ENCODE measurements around the gene C20orf141.

The C20orf141 gene

DNA sequence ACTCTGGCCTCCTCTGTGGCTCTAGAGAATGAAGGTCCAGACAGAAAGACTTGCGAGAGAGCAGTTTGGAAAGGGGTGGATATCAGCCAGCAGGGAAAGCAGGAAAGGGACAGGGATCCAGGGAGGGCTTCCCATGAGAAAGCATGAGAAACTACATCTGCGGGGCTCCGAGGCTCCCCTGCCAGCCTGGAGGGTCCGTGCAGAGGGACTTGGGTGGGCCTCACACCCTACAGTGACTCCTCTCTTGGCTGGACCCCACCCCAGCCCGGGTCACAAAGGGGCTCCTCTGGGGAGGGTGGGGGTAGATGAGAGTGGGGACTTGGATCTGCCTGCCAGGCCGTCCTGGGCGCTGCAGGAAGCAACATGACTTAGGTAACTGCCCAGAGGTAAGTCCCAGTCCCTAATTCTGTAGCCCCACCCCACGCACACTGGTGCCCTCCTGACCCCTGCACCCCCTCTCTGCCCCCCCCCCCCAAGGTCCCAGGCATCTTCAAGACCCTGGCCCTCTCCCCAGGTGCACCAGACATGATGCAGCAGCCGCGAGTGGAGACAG is 1.3 kb downstream of the C20orf141 start, which contains the start of gene TMEM239:
Gene TMEM239 (plus strand): TSS at position 335 of the 553 bp plus-strand sequence. CDS start 191 bp downstream, at position 526.
- H3K36me3 ChIP-seq (ENCODE audit: control insufficient read depth, low read length) = no peaks in the 10 kb centered on the region
- no peaks in the 10 kb centered on the region for H3F3A ChIP-seq (ENCODE audit: control insufficient read depth, insufficient read depth)
- no peaks in the 10 kb centered on the region for H3K27me3 ChIP-seq (ENCODE audit: control insufficient read depth, low read length)
- H3K79me2 ChIP-seq (ENCODE audit: control insufficient read depth, low read length) = no peaks in the 10 kb centered on the region
- H3K4me3 ChIP-seq (ENCODE audit: low read length) = no peak within 1 kb of the TSS
- H3K4me1 ChIP-seq (ENCODE audit: control insufficient read depth, low read length) = no peaks in the 10 kb centered on the region
- no peaks in the 10 kb centered on the region for H3K9me3 ChIP-seq (ENCODE audit: control insufficient read depth, insufficient read depth, low read length)
- no peak within 1 kb of the TSS for H3K4me2 ChIP-seq (ENCODE audit: low read length)
- H3K9me2 ChIP-seq (replicated peaks; ENCODE audit: control insufficient read depth, low read length) = no peaks in the 10 kb centered on the region
- no peak within 1 kb of the TSS for H3K27ac ChIP-seq (ENCODE audit: low read depth, low read length)
- H4K20me1 ChIP-seq (ENCODE audit: control insufficient read depth, insufficient read depth, low read depth, low read length) = no peaks in the 10 kb centered on the region
- TF ChIP-seq EZH2phosphoT487 (IDR thresholded peaks at IDR 0.05; ENCODE audit: borderline replicate concordance, low read length) (no peak), CTCF (IDR thresholded peaks at IDR 0.05; ENCODE audit: low read depth, low read length, poor library complexity, severe bottlenecking) (no peak)

- Histone ChIP-seq H3K27ac (ENCODE audit: low read depth, low read length) (no peak overlapping the region), H3K27me3 (ENCODE audit: control insufficient read depth, low read length) (no peaks in the 10 kb centered on the region), H3K36me3 (ENCODE audit: control insufficient read depth, low read length) (no peaks in the 10 kb centered on the region), H3K9me2 (replicated peaks; ENCODE audit: control insufficient read depth, low read length) (no peaks in the 10 kb centered on the region), H3K4me2 (ENCODE audit: low read length) (no peak overlapping the region), H4K20me1 (ENCODE audit: control insufficient read depth, insufficient read depth, low read depth, low read length) (no peaks in the 10 kb centered on the region), H3K79me2 (ENCODE audit: control insufficient read depth, low read length) (no peaks in the 10 kb centered on the region), H3K4me3 (ENCODE audit: low read length) (no peak overlapping the region), H3F3A (ENCODE audit: control insufficient read depth, insufficient read depth) (no peaks in the 10 kb centered on the region), H3K4me1 (ENCODE audit: control insufficient read depth, low read length) (no peaks in the 10 kb centered on the region), H3K9me3 (ENCODE audit: control insufficient read depth, insufficient read depth, low read length) (no peaks in the 10 kb centered on the region)
- no peak for TF ChIP-seq EZH2phosphoT487 (IDR thresholded peaks at IDR 0.05; ENCODE audit: borderline replicate concordance, low read length)
These were observed 2.0 kb downstream of the C20orf141 start for GRCh38 chr20:2816583-2817340.

DNA sequence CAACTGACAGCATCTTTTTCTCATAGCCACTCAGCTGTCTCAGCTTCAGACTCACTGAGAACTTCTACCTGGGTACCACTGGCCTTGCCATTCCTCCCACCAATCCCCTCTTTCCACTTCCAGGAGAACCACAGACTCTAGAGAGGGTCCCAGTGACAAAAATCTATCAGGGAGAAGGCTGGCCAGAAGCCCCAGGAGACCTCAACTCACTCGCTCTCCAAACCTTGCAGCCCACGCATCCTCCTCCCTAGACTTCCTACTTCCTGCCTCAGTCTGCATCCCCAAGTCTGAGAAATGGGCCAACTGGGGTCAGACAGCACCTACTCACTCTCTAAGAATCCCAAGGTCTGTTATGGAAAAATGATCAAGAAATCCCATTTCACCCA is 2.5 kb downstream of the C20orf141 start:
- Histone ChIP-seq H3K79me2 (ENCODE audit: control insufficient read depth, low read length) (no peaks in the 10 kb centered on the region), H3F3A (ENCODE audit: control insufficient read depth, insufficient read depth) (no peaks in the 10 kb centered on the region), H3K4me2 (ENCODE audit: low read length) (no peak overlapping the region), H3K27ac (ENCODE audit: low read depth, low read length) (no peak overlapping the region), H3K9me3 (ENCODE audit: control insufficient read depth, insufficient read depth, low read length) (no peaks in the 10 kb centered on the region), H3K4me1 (ENCODE audit: control insufficient read depth, low read length) (no peaks in the 10 kb centered on the region), H3K9me2 (replicated peaks; ENCODE audit: control insufficient read depth, low read length) (no peaks in the 10 kb centered on the region), H3K4me3 (ENCODE audit: low read length) (no peak overlapping the region), H3K36me3 (ENCODE audit: control insufficient read depth, low read length) (no peaks in the 10 kb centered on the region), H4K20me1 (ENCODE audit: control insufficient read depth, insufficient read depth, low read depth, low read length) (no peaks in the 10 kb centered on the region), H3K27me3 (ENCODE audit: control insufficient read depth, low read length) (no peaks in the 10 kb centered on the region)
- TF ChIP-seq EZH2phosphoT487 (IDR thresholded peaks at IDR 0.05; ENCODE audit: borderline replicate concordance, low read length) = no peak
- TF ChIP-seq CTCF (IDR thresholded peaks at IDR 0.05; ENCODE audit: low read depth, low read length, poor library complexity, severe bottlenecking) = no peak
